ENCODE measurements around the gene VPS35.

GRCh38 chr16:46648656-46649055 is 40.3 kb downstream of the VPS35 start:
- TF ChIP-seq CTCF (IDR thresholded peaks at IDR 0.05) (no peak), POLR2AphosphoS5 (IDR thresholded peaks at IDR 0.05) (no peak)
